ENCODE results near the gene FMOD. TPM values are rescaled to one million over a fixed set of nuclear protein-coding genes. Genes with fewer than 3 reads are reported as not detected.

The FMOD gene
- total and polyA plus RNA-seq, 2 donors (not counting 1 experiment from before 2014, with no cell fraction given), result 3.3 to 9.0 TPM

GRCh38 chr1:203367057-203367456 lies 16.1 kb upstream of the FMOD start:
- no peak overlapping the region for H3K4me2 ChIP-seq (ENCODE audit: extremely low read depth, insufficient read depth, low read length)
- H3K79me2 ChIP-seq (ENCODE audit: control insufficient read depth, insufficient read depth, low read length), result no peaks in the 10 kb centered on the region
- no peaks in the 10 kb centered on the region for H3K36me3 ChIP-seq (ENCODE audit: control insufficient read depth, insufficient read depth, low read length)
- peaks cover 11% of the 10 kb centered on the region for H3K27me3 ChIP-seq (ENCODE audit: control insufficient read depth, insufficient read depth, low read length)
- H2AFZ ChIP-seq (ENCODE audit: low read length), result no peak overlapping the region
- H3K9me3 ChIP-seq (ENCODE audit: control insufficient read depth, insufficient read depth, low read depth, low read length), result no peaks in the 10 kb centered on the region
- no peak overlapping the region for H3K9ac ChIP-seq (ENCODE audit: insufficient read depth, low read length)
- H4K20me1 ChIP-seq (ENCODE audit: control insufficient read depth, extremely low read depth, insufficient read depth, low read length), result no peaks in the 10 kb centered on the region
- H3K27ac ChIP-seq (ENCODE audit: insufficient read depth, low read length), result no peak overlapping the region
- H3K4me1 ChIP-seq (ENCODE audit: control insufficient read depth, extremely low read depth, insufficient read depth, low read length), result peaks cover 4% of the 10 kb centered on the region
- TF ChIP-seq EZH2 (IDR thresholded peaks at IDR 0.05; ENCODE audit: low read length, missing control alignments), result no peak
- TF ChIP-seq CTCF (conservative IDR thresholded peaks at IDR 0.05 in 1 of 2, IDR thresholded peaks at IDR 0.05 in 1 of 2; ENCODE audit: low read depth in 1 of 2, low read length in 2 of 2), result no peak
- DNase-seq (ENCODE audit: low read depth in 2 of 2), result no peak
- H3K4me3 ChIP-seq (replicated peaks in 1 of 4; ENCODE audit: control extremely low read depth in 1 of 4, insufficient read depth in 1 of 4, low read depth in 3 of 4, low read length in 4 of 4), result no peak overlapping the region

- TF ChIP-seq EZH2 (IDR thresholded peaks at IDR 0.05; ENCODE audit: low read length, missing control alignments) (no peak), CTCF (conservative IDR thresholded peaks at IDR 0.05 in 1 of 2, IDR thresholded peaks at IDR 0.05 in 1 of 2; ENCODE audit: low read depth in 1 of 2, low read length in 2 of 2) (no peak)
- no peaks in the 10 kb centered on the region for H4K20me1 ChIP-seq (ENCODE audit: control insufficient read depth, extremely low read depth, insufficient read depth, low read length)
- no peak overlapping the region for H3K4me2 ChIP-seq (ENCODE audit: extremely low read depth, insufficient read depth, low read length)
- no peak overlapping the region for H3K9ac ChIP-seq (ENCODE audit: insufficient read depth, low read length)
- no peak overlapping the region for H3K4me3 ChIP-seq (replicated peaks in 1 of 4; ENCODE audit: control extremely low read depth in 1 of 4, insufficient read depth in 1 of 4, low read depth in 3 of 4, low read length in 4 of 4)
- H3K27ac ChIP-seq (ENCODE audit: insufficient read depth, low read length), result no peak overlapping the region
- H3K4me1 ChIP-seq (ENCODE audit: control insufficient read depth, extremely low read depth, insufficient read depth, low read length), result peaks cover 4% of the 10 kb centered on the region
- H3K79me2 ChIP-seq (ENCODE audit: control insufficient read depth, insufficient read depth, low read length), result no peaks in the 10 kb centered on the region
- H3K9me3 ChIP-seq (ENCODE audit: control insufficient read depth, insufficient read depth, low read depth, low read length), result no peaks in the 10 kb centered on the region
- peak; percentile 2 to 40 for DNase-seq (ENCODE audit: low read depth in 2 of 2)
- H2AFZ ChIP-seq (ENCODE audit: low read length), result no peak overlapping the region
- H3K27me3 ChIP-seq (ENCODE audit: control insufficient read depth, insufficient read depth, low read length), result peaks cover 11% of the 10 kb centered on the region
- no peaks in the 10 kb centered on the region for H3K36me3 ChIP-seq (ENCODE audit: control insufficient read depth, insufficient read depth, low read length)
Observed at GRCh38 chr1:203366476-203366875, 15.6 kb upstream of the FMOD start.

- Histone ChIP-seq H3K4me1 (ENCODE audit: control insufficient read depth, extremely low read depth, insufficient read depth, low read length) (peaks cover 4% of the 10 kb centered on the region), H3K9me3 (ENCODE audit: control insufficient read depth, insufficient read depth, low read depth, low read length) (no peaks in the 10 kb centered on the region), H4K20me1 (ENCODE audit: control insufficient read depth, extremely low read depth, insufficient read depth, low read length) (no peaks in the 10 kb centered on the region), H2AFZ (ENCODE audit: low read length) (no peak overlapping the region), H3K36me3 (ENCODE audit: control insufficient read depth, insufficient read depth, low read length) (no peaks in the 10 kb centered on the region), H3K4me3 (replicated peaks in 1 of 4; ENCODE audit: control extremely low read depth in 1 of 4, insufficient read depth in 1 of 4, low read depth in 3 of 4, low read length in 4 of 4) (no peak overlapping the region), H3K27me3 (ENCODE audit: control insufficient read depth, insufficient read depth, low read length) (peaks cover 18% of the 10 kb centered on the region), H3K79me2 (ENCODE audit: control insufficient read depth, insufficient read depth, low read length) (no peaks in the 10 kb centered on the region), H3K27ac (ENCODE audit: insufficient read depth, low read length) (no peak overlapping the region), H3K4me2 (ENCODE audit: extremely low read depth, insufficient read depth, low read length) (no peak overlapping the region), H3K9ac (ENCODE audit: insufficient read depth, low read length) (no peak overlapping the region)
- DNase-seq (ENCODE audit: low read depth in 2 of 2), result no peak
- TF ChIP-seq EZH2 (IDR thresholded peaks at IDR 0.05; ENCODE audit: low read length, missing control alignments), result no peak
- TF ChIP-seq CTCF (conservative IDR thresholded peaks at IDR 0.05 in 1 of 2, IDR thresholded peaks at IDR 0.05 in 1 of 2; ENCODE audit: low read depth in 1 of 2, low read length in 2 of 2), result no peak
Observed at GRCh38 chr1:203364806-203365205, 13.9 kb upstream of the FMOD start.
